ENCODE data around the gene UHMK1. TPM values are rescaled to one million over a fixed set of nuclear protein-coding genes. Genes with fewer than 3 reads are reported as not detected.
A peak's percentile ranks its signal among the peaks of the same experiment; 100 is the strongest.

UHMK1 gene
- total RNA-seq, 2 experiments from 2014 or later = 44.7 to 45.6 TPM

GRCh38 chr1:162562470-162562828 lies 64.8 kb downstream of the UHMK1 start:
- DNase-seq = no peak
- no peak for ATAC-seq
- H3K9me3 Mint-ChIP-seq = no peaks in the 10 kb centered on the region
- no peaks in the 10 kb centered on the region for H3K27me3 Mint-ChIP-seq
- POLR2A ChIA-PET = no interaction called here
- intact Hi-C loops (cut with micrococcal nuclease) = loop anchor here (5.0 kb wide), 1 partner anchor 65 kb away; the partner anchor contains the start of gene UHMK1
- no peak for TF ChIP-seq CTCF (IDR thresholded peaks at IDR 0.05)
- H3K4me3 Mint-ChIP-seq = peak overlapping the region; percentile 91
- CTCF ChIA-PET = no interaction called here
- H3K36me3 Mint-ChIP-seq (ENCODE audit: low read depth) = peaks cover 16% of the 10 kb centered on the region
- H3K4me1 Mint-ChIP-seq (ENCODE audit: low read depth) = peaks cover 44% of the 10 kb centered on the region
- peak overlapping the region; percentile 89 for H3K27ac Mint-ChIP-seq

DNA sequence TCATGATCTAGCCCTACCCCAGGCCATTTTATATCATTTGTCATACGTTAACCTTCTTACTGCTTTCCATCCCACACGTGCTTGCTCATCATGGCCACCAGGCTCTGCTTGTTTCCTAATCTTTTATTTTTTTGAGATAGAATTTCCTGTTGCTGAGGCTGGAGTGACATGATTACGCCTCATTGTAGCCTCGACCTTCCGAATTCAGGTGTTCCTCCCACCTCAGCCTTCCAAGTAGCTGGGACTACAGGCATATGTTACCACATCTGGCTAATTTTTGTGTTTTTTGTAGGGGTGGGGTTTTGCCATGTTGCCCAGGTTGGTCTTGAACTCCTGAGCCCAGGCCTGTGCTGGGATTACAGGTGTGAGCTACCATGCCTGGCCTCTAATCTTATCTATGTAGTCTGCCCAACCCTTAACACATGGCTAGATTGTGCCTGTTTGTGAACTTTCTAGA lies 67.2 kb downstream of the UHMK1 start:
- intact Hi-C loops (cut with micrococcal nuclease) = loop anchor here (5.0 kb wide), 1 partner anchor 67 kb away; the partner anchor contains the start of gene UHMK1
- ATAC-seq (no peak), DNase-seq (peak; percentile 18)
- no peak for TF ChIP-seq CTCF (IDR thresholded peaks at IDR 0.05)
- H3K4me3 Mint-ChIP-seq = peak overlapping the region; percentile 4
- peaks cover 44% of the 10 kb centered on the region for H3K4me1 Mint-ChIP-seq (ENCODE audit: low read depth)
- H3K27me3 Mint-ChIP-seq = no peaks in the 10 kb centered on the region
- POLR2A ChIA-PET = no interaction called here
- no peaks in the 10 kb centered on the region for H3K9me3 Mint-ChIP-seq
- H3K27ac Mint-ChIP-seq = peak overlapping the region; percentile 35
- H3K36me3 Mint-ChIP-seq (ENCODE audit: low read depth) = peaks cover 25% of the 10 kb centered on the region
- CTCF ChIA-PET = interaction anchor here (1.4 kb wide), 1 partner anchor 12 kb away, joined by 4 read pairs; no protein-coding TSS in a partner anchor

- intact Hi-C loops (cut with micrococcal nuclease) = no loop called here
- H3K36me3 Mint-ChIP-seq (ENCODE audit: low read depth) = peaks cover 26% of the 10 kb centered on the region
- H3K9me3 Mint-ChIP-seq = no peaks in the 10 kb centered on the region
- peaks cover 41% of the 10 kb centered on the region for H3K4me1 Mint-ChIP-seq (ENCODE audit: low read depth)
- POLR2A ChIA-PET = no interaction called here
- H3K27me3 Mint-ChIP-seq = no peaks in the 10 kb centered on the region
- H3K4me3 Mint-ChIP-seq = no peak overlapping the region
- CTCF ChIA-PET = interaction anchor here (1.4 kb wide), 1 partner anchor 12 kb away, joined by 4 read pairs; no protein-coding TSS in a partner anchor
- no peak for TF ChIP-seq CTCF (IDR thresholded peaks at IDR 0.05)
- H3K27ac Mint-ChIP-seq = no peak overlapping the region
- ATAC-seq = no peak
- DNase-seq = peak; percentile 8
These were observed 67.8 kb downstream of the UHMK1 start for GRCh38 chr1:162565460-162565859.

GRCh38 chr1:162566870-162567269 lies 69.3 kb downstream of the UHMK1 start:
- H3K36me3 Mint-ChIP-seq (ENCODE audit: low read depth) = peaks cover 26% of the 10 kb centered on the region
- H3K27me3 Mint-ChIP-seq = no peaks in the 10 kb centered on the region
- no peak for TF ChIP-seq CTCF (IDR thresholded peaks at IDR 0.05)
- H3K27ac Mint-ChIP-seq = no peak overlapping the region
- H3K4me1 Mint-ChIP-seq (ENCODE audit: low read depth) = peaks cover 37% of the 10 kb centered on the region
- no peak for ATAC-seq
- H3K9me3 Mint-ChIP-seq = no peaks in the 10 kb centered on the region
- ChIA-PET POLR2A (no interaction called here), CTCF (interaction anchor here (1.0 to 1.2 kb wide), 3 partner anchors 8 to 511 kb away, joined by 3 to 5 read pairs (median 4); no protein-coding TSS in a partner anchor)
- no peak for DNase-seq
- intact Hi-C loops (cut with micrococcal nuclease) = no loop called here
- no peak overlapping the region for H3K4me3 Mint-ChIP-seq

GRCh38 chr1:162568802-162569201 lies 71.2 kb downstream of the UHMK1 start:
- intact Hi-C loops (cut with micrococcal nuclease) = no loop called here
- H3K4me3 Mint-ChIP-seq = no peak overlapping the region
- peaks cover 26% of the 10 kb centered on the region for H3K36me3 Mint-ChIP-seq (ENCODE audit: low read depth)
- ATAC-seq = no peak
- no peak overlapping the region for H3K27ac Mint-ChIP-seq
- H3K27me3 Mint-ChIP-seq = no peaks in the 10 kb centered on the region
- H3K9me3 Mint-ChIP-seq = no peaks in the 10 kb centered on the region
- H3K4me1 Mint-ChIP-seq (ENCODE audit: low read depth) = peaks cover 28% of the 10 kb centered on the region
- no peak for DNase-seq
- no peak for TF ChIP-seq CTCF (IDR thresholded peaks at IDR 0.05)
- CTCF ChIA-PET = no interaction called here
- POLR2A ChIA-PET = no interaction called here
